GM12874 (cell line): ENCODE measurements around the gene MPC1.

Experiments
- CTCF ChIP-seq: IDR thresholded peaks from 2 replicates; pipeline ENCODE4 v1.5.1; 2011; ENCODE audit warnings: low read depth, mild to moderate bottlenecking, control low read depth, low read length, moderate library complexity; ENCODE audit not compliant: insufficient read depth

MPC1 gene

GRCh38 chr6:166341464-166341863 is 41.3 kb downstream of the MPC1 start:
- TF ChIP-seq CTCF = no peak

DNA sequence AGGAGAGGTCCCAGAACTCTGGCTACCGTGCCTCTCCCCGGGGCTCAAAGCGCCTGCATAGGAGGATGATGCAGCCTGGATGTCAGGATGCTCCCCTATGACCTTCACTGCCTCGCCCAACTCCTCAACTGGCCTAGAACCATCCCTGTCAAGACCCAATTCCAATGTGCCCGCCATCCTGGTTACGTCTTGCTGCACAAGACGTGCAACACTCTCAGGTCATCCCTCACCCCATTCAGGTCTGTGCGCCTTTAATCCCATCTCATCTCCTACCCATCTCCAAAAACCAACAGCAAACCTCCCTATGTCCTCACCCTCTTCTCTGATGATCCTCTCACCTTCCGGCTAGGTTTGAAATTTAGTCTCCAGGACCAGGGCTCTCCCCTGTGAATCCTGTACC is 43.9 kb downstream of the MPC1 start:
- no peak for TF ChIP-seq CTCF

DNA sequence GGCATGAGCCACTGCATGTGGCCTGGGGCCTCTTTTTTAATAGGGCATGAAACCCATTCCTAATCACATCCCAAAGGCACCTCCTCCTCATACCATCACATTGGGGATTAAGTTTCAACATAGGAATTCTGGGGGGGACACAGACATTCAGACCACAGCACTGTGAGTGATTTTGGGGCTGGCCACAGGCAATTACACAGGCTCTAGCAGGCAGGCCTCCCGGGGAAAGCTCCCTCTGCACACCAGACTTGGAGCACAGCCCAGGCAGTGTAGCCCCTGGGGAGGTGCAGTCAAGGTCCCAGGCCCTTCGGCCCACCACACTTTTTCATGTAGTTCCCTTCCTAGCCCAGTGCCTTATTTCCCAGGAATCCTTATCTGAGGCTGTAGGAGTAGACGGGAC is 45.9 kb downstream of the MPC1 start:
- TF ChIP-seq CTCF = no peak

DNA sequence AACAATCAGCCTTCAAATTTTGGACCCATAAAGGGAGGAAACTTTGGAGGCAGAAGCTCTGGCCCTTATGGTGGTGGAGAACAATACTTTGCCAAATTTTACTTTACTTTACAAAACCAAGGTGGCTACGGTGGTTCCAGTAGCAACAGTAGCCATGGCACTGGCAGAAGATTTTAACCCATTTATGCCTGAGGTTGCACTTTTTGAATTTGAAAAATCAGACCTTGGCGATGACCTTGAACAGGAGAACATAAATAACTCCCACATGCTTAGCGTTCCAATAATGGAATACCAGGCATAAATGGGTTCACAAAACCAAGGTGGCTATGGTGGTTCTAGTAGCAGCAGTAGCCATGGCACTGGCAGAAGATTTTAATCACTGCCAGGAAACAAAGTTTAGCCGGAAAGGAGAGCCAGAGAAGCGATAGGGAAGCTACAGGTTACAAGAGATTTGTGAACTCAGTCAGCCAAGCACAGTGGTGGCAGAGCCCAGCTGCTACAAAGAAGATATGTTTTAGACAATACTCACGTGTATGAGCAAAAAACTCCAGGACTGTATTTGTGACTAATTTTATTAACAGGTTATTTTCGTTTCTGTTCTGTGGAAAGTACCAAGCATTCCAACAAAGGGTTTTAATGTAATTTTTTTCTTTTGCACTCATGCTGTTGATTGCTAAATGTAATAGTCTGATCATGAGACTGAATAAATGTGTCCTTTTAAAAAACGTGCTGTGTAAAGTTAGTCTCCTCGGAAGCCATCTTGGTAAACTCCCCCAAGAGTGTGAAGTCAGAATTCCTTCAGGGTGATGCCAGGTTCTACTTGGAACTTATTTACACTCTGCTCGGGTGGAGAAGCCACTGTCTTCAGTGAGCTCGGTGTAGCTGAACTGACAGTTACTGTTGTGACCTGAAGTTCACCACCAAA is 47.1 kb downstream of the MPC1 start:
- TF ChIP-seq CTCF = no peak

DNA sequence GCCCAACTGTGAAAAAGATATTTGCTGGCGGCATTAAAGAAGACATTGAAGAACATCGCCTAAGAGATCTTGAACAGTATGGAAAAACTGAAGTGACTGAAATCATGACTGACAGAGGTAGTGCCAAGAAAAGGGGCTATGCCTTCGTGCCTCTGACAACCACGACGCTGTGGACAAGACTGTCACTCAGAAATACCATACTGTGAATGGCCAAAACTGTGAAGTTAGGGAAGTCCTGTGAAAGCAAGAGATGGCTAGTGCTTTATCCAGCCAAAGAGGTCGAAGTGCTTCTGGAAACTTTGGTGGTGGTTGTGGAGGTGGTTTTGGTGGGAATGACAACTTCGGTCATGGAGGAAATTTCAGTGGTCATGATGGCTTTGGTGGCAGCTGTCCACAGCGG is 47.9 kb downstream of the MPC1 start:
- TF ChIP-seq CTCF = no peak

- no peak for TF ChIP-seq CTCF
These were observed 49.4 kb downstream of the MPC1 start for GRCh38 chr6:166333172-166333995.
